ENCODE results near the gene ARHGEF4.

Gene ARHGEF4

GRCh38 chr2:130823171-130823885, 13.4 kb upstream of the ARHGEF4 start:
- no peak for TF ChIP-seq CTCF (IDR thresholded peaks at IDR 0.05; ENCODE audit: insufficient read depth, low read depth, low read length, missing control alignments)
- DNase-seq (ENCODE audit: low read depth) = no peak
- H3K4me3 ChIP-seq (ENCODE audit: low read length) = no peak overlapping the region

- no peak for DNase-seq (ENCODE audit: low read depth)
- no peak for TF ChIP-seq CTCF (IDR thresholded peaks at IDR 0.05; ENCODE audit: insufficient read depth, low read depth, low read length, missing control alignments)
Measured at GRCh38 chr2:130823886-130824491, 12.7 kb upstream of the ARHGEF4 start.

GRCh38 chr2:130824492-130825061, 12.1 kb upstream of the ARHGEF4 start:
- no peak overlapping the region for H3K4me3 ChIP-seq (ENCODE audit: low read length)
- TF ChIP-seq CTCF (IDR thresholded peaks at IDR 0.05; ENCODE audit: insufficient read depth, low read depth, low read length, missing control alignments) = no peak
- peak; percentile 99 for DNase-seq (ENCODE audit: low read depth)

More at GRCh38 chr2:130823886-130824491, 12.7 kb upstream of the ARHGEF4 start:
- H3K4me3 ChIP-seq (ENCODE audit: low read length) = no peak overlapping the region

GRCh38 chr2:130825231-130825965, 11.3 kb upstream of the ARHGEF4 start:
- H3K4me3 ChIP-seq (ENCODE audit: low read length) = no peak overlapping the region
- no peak for TF ChIP-seq CTCF (IDR thresholded peaks at IDR 0.05; ENCODE audit: insufficient read depth, low read depth, low read length, missing control alignments)
- DNase-seq (ENCODE audit: low read depth) = peak; percentile 70

- no peak for DNase-seq (ENCODE audit: low read depth)
- no peak for TF ChIP-seq CTCF (IDR thresholded peaks at IDR 0.05; ENCODE audit: insufficient read depth, low read depth, low read length, missing control alignments)
- H3K4me3 ChIP-seq (ENCODE audit: low read length) = no peak overlapping the region
Measured at GRCh38 chr2:130825966-130826253, 10.8 kb upstream of the ARHGEF4 start.

GRCh38 chr2:130826419-130826818, 10.3 kb upstream of the ARHGEF4 start:
- H3K4me3 ChIP-seq (ENCODE audit: low read length) = no peak overlapping the region
- no peak for DNase-seq (ENCODE audit: low read depth)
- no peak for TF ChIP-seq CTCF (IDR thresholded peaks at IDR 0.05; ENCODE audit: insufficient read depth, low read depth, low read length, missing control alignments)
